Kidney tubule cell (primary cell): ENCODE measurements around the gene SERPINA5.
A peak's percentile ranks its signal among the peaks of the same experiment; 100 is the strongest.
"Not testable (repeated sequence)": the region's sequence is repeated elsewhere in the genome, so short reads cannot be mapped to it uniquely, and the experiment has no call there.

Experiments used
- DNase-seq: peaks from one replicate; pipeline ENCODE4 v3.0.0-alpha.2; 2018; ENCODE audit warnings: low spot score

Gene SERPINA5

DNA sequence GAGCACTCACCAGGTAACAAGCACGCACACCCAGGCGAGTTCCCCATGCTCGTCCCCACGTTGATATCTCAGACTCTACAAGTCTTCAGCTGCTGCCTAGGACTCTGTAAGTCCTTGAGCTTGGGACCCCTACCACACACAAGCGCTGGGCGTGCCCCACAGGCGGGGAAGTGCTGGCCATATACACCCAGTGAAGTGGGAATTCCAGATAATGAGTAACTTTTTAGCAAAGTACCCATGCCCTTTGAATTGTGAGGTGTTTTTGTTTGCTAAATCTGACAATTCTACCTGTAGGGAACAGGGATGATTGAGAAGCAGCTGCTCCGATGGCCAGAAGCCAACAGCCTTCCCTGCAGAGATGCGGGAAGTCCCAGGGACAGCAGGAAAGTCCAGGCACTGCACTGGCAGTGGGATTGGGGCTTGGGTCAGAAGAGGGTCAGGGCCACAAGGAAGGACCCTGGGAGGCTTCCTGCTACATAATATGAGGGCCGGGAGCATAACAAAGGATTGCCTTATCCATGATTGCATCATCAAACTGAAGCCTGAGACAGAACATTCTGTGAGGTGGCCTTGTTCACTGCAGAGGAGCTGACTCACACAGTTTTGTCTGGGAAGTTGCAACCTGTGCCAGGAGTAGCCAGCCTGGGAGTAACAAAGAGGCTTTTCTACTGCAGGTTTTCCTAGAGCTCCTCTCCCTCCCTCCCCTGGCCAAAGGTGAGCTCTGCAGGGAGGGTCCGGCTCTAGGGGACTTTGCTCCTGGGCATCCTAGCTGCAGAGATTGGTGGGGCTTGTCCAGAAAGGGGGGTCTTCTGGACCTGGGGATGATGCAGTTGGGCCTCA lies 17.8 kb downstream of the SERPINA5 start:
- DNase-seq: peak; percentile 99

GRCh38 chr14:94599656-94600004 lies 18.4 kb downstream of the SERPINA5 start:
- peak; percentile 72 for DNase-seq

DNA sequence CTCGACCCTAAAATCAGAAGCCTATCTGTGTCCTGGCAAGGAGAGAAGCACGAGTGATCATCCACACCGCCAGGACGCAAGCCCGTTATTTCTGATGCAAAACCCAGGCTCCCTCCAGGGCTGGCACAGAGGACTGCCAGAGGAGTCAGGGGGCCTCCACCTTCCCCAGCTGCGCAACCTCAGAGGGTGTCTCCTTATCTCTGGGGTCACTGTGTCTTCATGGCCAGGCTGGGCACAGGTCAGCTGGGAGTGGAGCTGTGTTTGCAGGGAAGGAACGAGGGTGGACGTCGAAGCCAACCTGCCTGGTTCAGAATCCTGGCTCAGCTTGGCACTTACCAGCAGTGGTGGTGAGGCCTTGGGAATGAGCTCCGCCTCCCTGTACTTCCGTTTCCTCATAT lies 18.9 kb downstream of the SERPINA5 start:
- no peak for DNase-seq

- DNase-seq: peak; percentile 69
These were observed 20.7 kb downstream of the SERPINA5 start for GRCh38 chr14:94601884-94602391.

DNA sequence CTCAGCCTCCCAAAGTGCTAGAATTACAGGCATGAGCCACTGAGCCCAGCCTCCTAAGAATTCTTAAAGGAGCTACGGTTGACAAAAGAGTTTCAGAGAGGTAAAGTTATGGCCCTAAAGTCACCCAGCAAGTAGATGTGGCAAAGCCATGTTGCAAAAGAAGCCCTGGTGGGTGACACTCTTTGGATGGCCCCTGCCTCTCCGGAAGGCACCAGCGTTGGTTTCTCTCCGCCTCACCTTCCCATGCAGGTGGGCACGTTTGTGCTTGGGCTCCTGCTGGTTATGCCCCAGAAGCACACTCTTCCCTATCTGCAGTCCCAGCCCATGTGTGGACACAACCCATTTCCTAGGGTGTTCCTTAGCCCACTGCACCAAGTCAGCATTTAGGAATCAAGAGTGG lies 21.5 kb downstream of the SERPINA5 start:
- no peak for DNase-seq

DNA sequence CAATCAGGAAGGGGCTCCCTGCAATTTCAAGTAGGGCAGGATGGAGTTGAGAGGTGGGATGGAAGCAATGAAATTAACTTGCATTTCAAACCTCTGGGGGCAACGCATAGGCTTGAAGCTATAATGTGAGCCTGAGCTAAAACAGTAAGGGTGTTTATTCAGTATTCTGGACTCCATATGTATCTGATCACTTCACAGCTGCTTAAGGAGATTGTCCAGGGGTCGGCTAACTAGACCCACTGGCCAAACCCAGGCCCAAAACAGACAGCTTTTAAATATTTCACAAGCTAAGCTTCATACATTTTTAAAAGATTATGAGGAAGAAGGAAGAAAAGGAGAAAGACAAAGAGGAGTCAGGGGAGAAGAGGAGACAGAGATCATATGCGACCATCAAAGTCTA lies 24.1 kb downstream of the SERPINA5 start:
- DNase-seq: no peak

DNA sequence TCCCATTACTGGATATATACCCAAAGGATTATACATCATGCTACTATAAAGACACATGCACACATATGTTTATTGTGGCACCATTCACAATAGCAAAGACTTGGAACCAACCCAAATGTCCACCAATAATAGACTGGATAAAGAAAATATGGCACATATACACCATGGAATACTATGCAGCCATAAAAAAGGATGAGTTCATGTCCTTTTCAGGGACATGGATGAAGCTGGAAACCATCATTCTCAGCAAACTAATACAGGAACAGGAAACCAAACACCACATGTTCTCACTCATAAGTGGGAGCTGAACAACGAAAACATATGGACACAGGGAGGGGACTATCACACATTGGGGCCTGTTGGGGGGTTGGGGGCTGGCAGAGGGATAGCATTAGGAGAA lies 27.7 kb downstream of the SERPINA5 start:
- DNase-seq: not testable (repeated sequence)

DNA sequence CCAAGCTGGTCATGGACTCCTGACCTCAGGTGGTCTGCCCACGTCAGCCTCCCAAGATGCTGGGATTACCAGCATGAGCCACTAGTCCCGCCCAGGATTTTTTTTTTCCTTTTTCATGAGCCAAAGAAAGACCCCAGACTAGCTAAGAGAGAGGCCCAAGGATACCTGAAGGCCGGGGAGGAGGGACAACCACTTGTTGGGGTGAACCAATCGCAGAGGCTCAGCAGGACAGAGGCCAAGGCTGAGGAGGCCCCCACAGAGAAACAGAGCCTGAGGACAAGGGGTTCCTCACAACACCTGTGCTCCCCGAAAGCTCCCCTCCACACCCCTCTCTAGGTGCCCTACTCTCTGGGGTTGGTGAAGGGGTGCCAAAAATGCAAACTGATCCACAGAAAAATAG lies 30.0 kb downstream of the SERPINA5 start:
- no peak for DNase-seq

GRCh38 chr14:94612174-94612573 lies 30.9 kb downstream of the SERPINA5 start, which contains the start of gene SERPINA3:
Gene SERPINA3 (plus strand): TSS chr14:94612391. CDS start chr14:94614442, 2,051 bp downstream.
- no peak for DNase-seq

DNA sequence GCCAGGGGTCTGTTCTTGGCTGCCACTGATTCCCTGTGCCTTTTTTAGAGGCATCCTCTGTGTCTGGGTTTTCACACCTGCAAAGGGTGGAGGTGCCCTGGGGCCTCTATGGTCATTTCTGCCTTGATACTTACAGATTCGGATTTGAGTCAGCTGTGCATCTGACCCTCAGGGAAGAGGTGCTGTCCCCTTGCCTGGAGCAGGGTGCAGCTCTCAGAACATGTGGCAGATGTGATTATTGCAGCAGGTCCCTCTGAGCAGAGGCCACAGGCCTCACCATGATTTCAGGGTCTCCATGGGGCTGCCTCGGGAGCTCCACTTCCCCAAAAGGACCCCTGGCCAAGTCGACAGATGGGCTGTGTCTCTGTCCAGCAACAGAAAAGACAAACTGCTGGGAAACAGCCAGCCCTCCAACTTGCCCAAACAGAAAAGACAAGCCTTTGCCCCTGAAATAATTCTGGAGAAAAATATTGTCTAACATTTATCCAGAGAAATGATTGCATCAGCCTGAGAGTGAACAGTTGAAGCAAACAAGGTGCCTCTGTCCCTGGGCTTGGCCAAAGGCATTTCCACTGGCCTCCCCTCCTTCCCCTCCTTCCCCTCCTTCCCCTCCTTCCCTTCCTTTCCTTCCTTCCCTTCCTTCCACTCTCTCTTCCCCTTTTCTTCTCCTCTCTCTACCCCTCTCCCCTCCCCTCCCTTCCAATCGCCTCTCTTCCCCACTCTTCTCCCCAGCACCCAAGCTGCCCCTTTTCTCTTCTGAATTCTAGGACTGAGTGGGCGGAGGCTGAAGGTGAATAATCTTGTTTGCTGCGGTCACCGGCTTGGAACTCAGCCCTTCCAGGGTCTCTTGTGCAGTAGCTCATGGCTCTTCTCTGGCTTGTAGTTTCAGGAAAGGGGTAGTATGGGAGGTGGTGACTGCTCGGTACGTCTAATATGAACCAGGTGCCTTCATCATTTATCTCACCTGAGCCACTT lies 31.6 kb downstream of the SERPINA5 start:
- peak; percentile 6 for DNase-seq

GRCh38 chr14:94613720-94614644 lies 32.8 kb downstream of the SERPINA5 start:
- no peak for DNase-seq

DNA sequence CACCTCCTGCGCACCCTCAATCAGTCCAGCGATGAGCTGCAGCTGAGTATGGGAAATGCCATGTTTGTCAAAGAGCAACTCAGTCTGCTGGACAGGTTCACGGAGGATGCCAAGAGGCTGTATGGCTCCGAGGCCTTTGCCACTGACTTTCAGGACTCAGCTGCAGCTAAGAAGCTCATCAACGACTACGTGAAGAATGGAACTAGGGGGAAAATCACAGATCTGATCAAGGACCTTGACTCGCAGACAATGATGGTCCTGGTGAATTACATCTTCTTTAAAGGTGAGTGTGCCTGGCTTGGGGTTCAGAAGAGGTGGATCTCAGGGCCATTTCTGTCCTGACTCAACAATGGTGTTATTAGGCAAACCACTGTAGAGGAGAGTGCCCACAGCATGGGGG lies 33.6 kb downstream of the SERPINA5 start:
- DNase-seq: no peak

- DNase-seq: no peak
These were observed 34.0 kb downstream of the SERPINA5 start for GRCh38 chr14:94615254-94615653.

GRCh38 chr14:94615823-94616570 lies 34.8 kb downstream of the SERPINA5 start:
- no peak for DNase-seq

DNA sequence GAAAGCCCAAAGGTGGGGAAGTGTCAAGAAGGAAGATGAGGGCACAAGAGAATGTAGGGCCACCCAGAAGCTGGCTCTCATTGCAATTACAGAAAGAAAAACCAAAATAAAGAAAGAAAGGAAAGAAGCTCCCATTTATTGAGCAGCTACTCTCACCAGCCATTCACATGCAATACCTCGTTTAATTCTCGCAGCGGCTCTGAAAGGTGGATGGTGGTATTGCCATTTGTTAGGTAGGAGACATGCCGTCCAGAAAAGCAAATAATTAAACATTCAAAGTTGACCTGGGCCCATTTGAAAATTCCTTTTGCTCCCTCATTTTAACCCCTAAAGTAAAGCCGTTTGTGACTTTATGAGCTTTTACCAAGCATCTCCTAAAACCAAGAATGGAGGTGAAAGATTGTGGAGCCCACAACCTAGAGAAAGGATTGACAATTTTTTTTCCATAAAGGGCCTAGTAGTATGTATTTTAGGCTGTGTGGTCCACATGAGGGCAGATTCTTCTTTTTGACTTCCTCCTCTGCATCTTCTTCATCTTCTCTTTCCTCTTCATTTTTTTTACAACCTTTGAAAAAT lies 36.2 kb downstream of the SERPINA5 start:
- no peak for DNase-seq

GRCh38 chr14:94617988-94618822 lies 37.0 kb downstream of the SERPINA5 start:
- DNase-seq: no peak

- DNase-seq: no peak
These were observed 38.1 kb downstream of the SERPINA5 start for GRCh38 chr14:94619297-94619696.

- DNase-seq: no peak
These were observed 39.4 kb downstream of the SERPINA5 start for GRCh38 chr14:94620597-94620996.

GRCh38 chr14:94621358-94622134 lies 40.3 kb downstream of the SERPINA5 start:
- DNase-seq: no peak
